ENCODE data around the gene P4HA1. TPM values are rescaled to one million over a fixed set of nuclear protein-coding genes. Genes with fewer than 3 reads are reported as not detected.

The P4HA1 gene
- total and polyA plus RNA-seq, 9 of the 15 experiments (the other 6 are each of a cell fraction or from before 2014, with no cell fraction given) = 20.2 to 177 (median 28.6) TPM

- Histone ChIP-seq H3K36me3 (ENCODE audit: control insufficient read depth, insufficient read depth, low read length) (peaks cover 63% of the 10 kb centered on the region), H3K4me3 (no peak overlapping the region), H3K27ac (ENCODE audit: extremely low read depth, low read depth, low read length) (no peak overlapping the region), H3K79me2 (ENCODE audit: control insufficient read depth, insufficient read depth, low read length) (peaks cover 28% of the 10 kb centered on the region; the same call in 2 of the 3 replicates), H3K9me3 (replicated peaks; ENCODE audit: control insufficient read depth, insufficient read depth, low read depth, low read length) (no peaks in the 10 kb centered on the region), H3K9me1 (ENCODE audit: control insufficient read depth, insufficient read depth, low read length) (peaks cover 7% of the 10 kb centered on the region), H3K9ac (ENCODE audit: insufficient read depth in 1 of 2, low read depth in 2 of 2, low read length in 2 of 2) (peak overlapping the region in 1 of 2 experiments; percentile 8; a peak in 1 of 4 replicates), H2AFZ (ENCODE audit: low read depth, low read length) (no peak overlapping the region), H3K27me3 (ENCODE audit: control insufficient read depth in 2 of 2, insufficient read depth in 2 of 2, low read length in 2 of 2) (no peaks in the 10 kb centered on the region), H3K4me1 (replicated peaks in 1 of 2; ENCODE audit: control insufficient read depth in 2 of 2, insufficient read depth in 2 of 2, low read length in 2 of 2) (no peaks in the 10 kb centered on the region; a peak in 1 of 5 replicates), H3K4me2 (ENCODE audit: insufficient read depth, low read length) (no peak overlapping the region), H4K20me1 (replicated peaks; ENCODE audit: control insufficient read depth, insufficient read depth, low read length) (peaks cover 16% of the 10 kb centered on the region; the same call in 1 of the 2 replicates)
- ChIA-PET CTCF (ENCODE audit: low intra/inter-chr PET ratio) (interaction anchor here (0.6 kb wide), 1 partner anchor 22 kb away, joined by 3 read pairs; no protein-coding TSS in a partner anchor), POLR2A (interaction anchor here (0.5 to 1.4 kb wide), 5 partner anchors 12 to 771 kb away, joined by 3 to 8 read pairs (median 3); no protein-coding TSS in a partner anchor)
- DNase-seq (ENCODE audit: extremely low read depth in 1 of 4, low spot score in 3 of 4) (no peak), FAIRE-seq (no peak), ATAC-seq (no peak; the same call in 1 of the 3 replicates)
- in situ Hi-C loops (cut with MboI) = no loop called here
- BruUV-seq (replicated peaks) = no TSS peak
- WGBS (ENCODE audit: insufficient coverage, low coverage, missing lambda C conversion rate) = 100% methylated on average over 2 of the region's 2 CpGs
- intact Hi-C loops (cut with micrococcal nuclease) = no loop called here
- TF ChIP-seq CHAMP1 (IDR thresholded peaks at IDR 0.05) (no peak), TEAD2 (tag; IDR thresholded peaks at IDR 0.05) (no peak), GMEB1 (CRISPR knock-in tag; IDR thresholded peaks at IDR 0.05) (no peak), STAT5B (CRISPR knock-in tag; IDR thresholded peaks at IDR 0.05) (no peak), BRD9 (IDR thresholded peaks at IDR 0.05; ENCODE audit: low read depth, partially characterized antibody) (no peak), CLOCK (CRISPR knock-in tag; IDR thresholded peaks at IDR 0.05; ENCODE audit: borderline replicate concordance) (no peak), ZNF764 (CRISPR knock-in tag; IDR thresholded peaks at IDR 0.05; ENCODE audit: low read depth) (no peak), KHSRP (IDR thresholded peaks at IDR 0.05) (no peak), ASH1L (IDR thresholded peaks at IDR 0.05; ENCODE audit: borderline replicate concordance, low read depth, partially characterized antibody) (no peak), SMC3 (conservative IDR thresholded peaks at IDR 0.05; ENCODE audit: insufficient read depth, low read depth, low read length) (no peak), MBD1 (CRISPR knock-in tag; IDR thresholded peaks at IDR 0.05) (no peak), ZZZ3 (IDR thresholded peaks at IDR 0.05) (no peak), PHB2 (IDR thresholded peaks at IDR 0.05; ENCODE audit: low read depth) (no peak), RBM39 (optimal IDR thresholded peaks at IDR 0.05; ENCODE audit: low read depth, low read length) (no peak)
These were observed 78.6 kb downstream of the P4HA1 start for GRCh38 chr10:73017955-73018480.
